Measurements from ENCODE around the gene KIRREL3. TPM values are rescaled to one million over a fixed set of nuclear protein-coding genes. Genes with fewer than 3 reads are reported as not detected.

The KIRREL3 gene
- polyA plus RNA-seq, 1 experiment = 2.3 TPM

DNA sequence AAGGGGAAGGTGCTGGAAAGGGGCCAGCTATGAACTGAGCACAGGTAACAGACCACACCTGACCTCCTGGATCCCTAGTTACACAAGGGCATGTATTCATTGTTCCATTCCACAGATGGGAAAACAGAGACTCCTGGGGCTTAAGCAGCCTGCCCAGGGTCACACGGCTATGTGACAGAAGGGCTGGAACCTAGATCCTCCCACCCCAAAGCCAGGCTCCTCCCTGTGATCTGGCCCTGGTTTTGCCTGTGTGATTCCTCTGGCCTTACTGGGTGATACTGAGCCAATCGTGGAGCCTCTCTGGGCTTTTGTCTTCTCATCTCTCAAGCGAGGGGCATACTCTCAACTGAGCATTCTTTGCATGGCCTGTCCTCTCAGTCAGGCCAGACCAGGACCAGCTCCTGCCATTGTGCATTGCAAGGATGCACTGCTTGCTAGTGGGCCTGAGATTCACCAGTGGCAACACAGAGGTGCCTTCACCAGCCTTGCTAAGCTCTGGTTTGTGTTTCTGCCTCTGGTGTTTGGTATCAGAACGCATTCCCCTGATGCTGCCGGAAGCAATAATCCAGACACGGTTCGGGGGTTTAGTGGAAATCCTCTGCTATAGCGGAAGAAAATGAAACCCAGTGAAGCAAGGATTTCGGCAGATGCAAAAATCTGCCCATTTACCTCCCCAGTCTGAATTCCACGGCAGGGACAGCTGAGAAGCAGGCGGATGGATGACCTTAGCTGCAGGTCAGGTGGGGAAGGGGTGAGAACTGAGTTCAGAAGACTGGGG lies 418.5 kb downstream of the KIRREL3 start:
- Histone ChIP-seq H3K27me3 (ENCODE audit: control insufficient read depth, insufficient read depth, low read length) (peaks cover 2% of the 10 kb centered on the region), H3K4me3 (ENCODE audit: low read depth, low read length) (no peak overlapping the region), H3K9me3 (ENCODE audit: control insufficient read depth, insufficient read depth, low read length) (no peaks in the 10 kb centered on the region; the same call in 1 of the 2 replicates), H3K27ac (ENCODE audit: low read depth, low read length) (no peak overlapping the region)
- ChIA-PET POLR2A (no interaction called here), CTCF (no interaction called here)
- no peak for DNase-seq (ENCODE audit: low read depth, low spot score)
- TF ChIP-seq, protein P1, sequence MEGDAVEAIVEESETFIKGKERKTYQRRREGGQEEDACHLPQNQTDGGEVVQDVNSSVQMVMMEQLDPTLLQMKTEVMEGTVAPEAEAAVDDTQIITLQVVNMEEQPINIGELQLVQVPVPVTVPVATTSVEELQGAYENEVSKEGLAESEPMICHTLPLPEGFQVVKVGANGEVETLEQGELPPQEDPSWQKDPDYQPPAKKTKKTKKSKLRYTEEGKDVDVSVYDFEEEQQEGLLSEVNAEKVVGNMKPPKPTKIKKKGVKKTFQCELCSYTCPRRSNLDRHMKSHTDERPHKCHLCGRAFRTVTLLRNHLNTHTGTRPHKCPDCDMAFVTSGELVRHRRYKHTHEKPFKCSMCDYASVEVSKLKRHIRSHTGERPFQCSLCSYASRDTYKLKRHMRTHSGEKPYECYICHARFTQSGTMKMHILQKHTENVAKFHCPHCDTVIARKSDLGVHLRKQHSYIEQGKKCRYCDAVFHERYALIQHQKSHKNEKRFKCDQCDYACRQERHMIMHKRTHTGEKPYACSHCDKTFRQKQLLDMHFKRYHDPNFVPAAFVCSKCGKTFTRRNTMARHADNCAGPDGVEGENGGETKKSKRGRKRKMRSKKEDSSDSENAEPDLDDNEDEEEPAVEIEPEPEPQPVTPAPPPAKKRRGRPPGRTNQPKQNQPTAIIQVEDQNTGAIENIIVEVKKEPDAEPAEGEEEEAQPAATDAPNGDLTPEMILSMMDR (IDR thresholded peaks at IDR 0.05; ENCODE audit: low read depth, low read length) = no peak

DNA sequence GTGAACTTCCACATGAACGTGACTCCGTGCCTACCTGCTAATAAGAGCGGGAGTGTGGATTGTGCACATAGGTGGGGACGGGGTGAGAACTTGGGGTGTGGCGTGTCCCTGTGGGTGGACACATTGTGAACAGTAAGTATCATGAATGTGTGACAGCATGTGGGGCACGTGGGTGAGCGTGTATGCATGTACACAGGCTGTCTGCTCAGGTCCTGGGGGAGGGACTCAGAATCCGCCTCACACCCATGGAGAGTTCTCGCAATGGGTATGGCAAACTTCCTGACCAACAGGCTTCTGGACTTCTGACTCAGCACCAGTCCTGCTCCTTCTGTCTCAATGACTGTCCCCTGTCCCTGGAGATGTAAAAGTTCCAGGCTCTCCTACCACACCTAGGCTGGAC lies 422.1 kb downstream of the KIRREL3 start:
- Histone ChIP-seq H3K27me3 (ENCODE audit: control insufficient read depth, insufficient read depth, low read length) (peaks cover 2% of the 10 kb centered on the region), H3K27ac (ENCODE audit: low read depth, low read length) (no peak overlapping the region), H3K9me3 (ENCODE audit: control insufficient read depth, insufficient read depth, low read length) (no peaks in the 10 kb centered on the region), H3K4me3 (ENCODE audit: low read depth, low read length) (no peak overlapping the region)
- DNase-seq (ENCODE audit: low read depth, low spot score) = no peak
- TF ChIP-seq, protein P1 (IDR thresholded peaks at IDR 0.05; ENCODE audit: low read depth, low read length) = no peak
- ChIA-PET POLR2A (no interaction called here), CTCF (interaction anchor here (0.6 to 1.0 kb wide), 3 partner anchors 8 to 99 kb away, joined by 3 to 4 read pairs (median 3); no protein-coding TSS in a partner anchor)

DNA sequence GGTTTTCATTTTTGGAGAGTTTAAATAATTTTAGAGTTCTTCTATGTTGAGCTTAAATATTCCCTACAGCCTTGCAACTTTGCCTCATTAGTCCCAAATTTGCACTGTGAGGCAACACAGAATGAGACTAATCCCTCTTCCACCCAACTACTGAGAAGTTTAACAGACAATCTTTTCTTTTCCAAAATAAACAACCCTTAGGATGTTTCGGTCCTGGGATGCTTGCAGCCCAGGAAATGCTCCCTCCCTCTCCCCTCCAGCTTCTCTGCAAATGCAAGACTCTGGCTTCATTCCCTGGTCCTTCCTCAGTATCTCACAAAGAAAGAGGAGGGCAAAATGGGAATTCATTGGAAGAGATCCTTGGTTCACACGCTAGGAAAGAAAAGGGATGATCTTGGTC lies 422.5 kb downstream of the KIRREL3 start:
- TF ChIP-seq, protein P1 (IDR thresholded peaks at IDR 0.05; ENCODE audit: low read depth, low read length) = no peak
- ChIA-PET CTCF (interaction anchor here (0.6 to 1.0 kb wide), 3 partner anchors 8 to 98 kb away, joined by 3 to 4 read pairs (median 3); no protein-coding TSS in a partner anchor), POLR2A (no interaction called here)
- Histone ChIP-seq H3K4me3 (ENCODE audit: low read depth, low read length) (no peak overlapping the region), H3K27ac (ENCODE audit: low read depth, low read length) (no peak overlapping the region), H3K9me3 (ENCODE audit: control insufficient read depth, insufficient read depth, low read length) (no peaks in the 10 kb centered on the region), H3K27me3 (ENCODE audit: control insufficient read depth, insufficient read depth, low read length) (peaks cover 2% of the 10 kb centered on the region)
- DNase-seq (ENCODE audit: low read depth, low spot score) = no peak

DNA sequence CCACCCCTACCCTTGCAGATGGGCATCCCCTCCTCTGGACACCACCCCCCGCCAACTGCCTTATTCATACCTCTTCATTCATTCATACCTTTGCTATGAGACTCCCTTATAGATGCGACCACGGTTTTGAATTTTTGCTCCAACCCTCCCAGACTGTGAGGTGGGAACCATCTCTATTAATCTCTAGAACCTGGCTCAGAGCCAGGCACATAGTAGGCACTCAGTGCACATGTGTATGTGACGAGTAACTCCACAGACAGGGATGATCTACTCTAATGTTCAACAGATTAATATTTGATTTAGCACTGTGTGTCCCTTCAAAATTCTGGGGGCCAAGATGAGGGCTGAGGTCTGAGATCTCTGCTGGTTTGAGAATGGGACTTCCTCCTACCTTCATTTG lies 424.7 kb downstream of the KIRREL3 start:
- peaks cover 2% of the 10 kb centered on the region for H3K27me3 ChIP-seq (ENCODE audit: control insufficient read depth, insufficient read depth, low read length)
- TF ChIP-seq, protein P1 (IDR thresholded peaks at IDR 0.05; ENCODE audit: low read depth, low read length) = no peak
- no peaks in the 10 kb centered on the region for H3K9me3 ChIP-seq (ENCODE audit: control insufficient read depth, insufficient read depth, low read length)
- DNase-seq (ENCODE audit: low read depth, low spot score) = no peak
- POLR2A ChIA-PET = no interaction called here
- CTCF ChIA-PET = no interaction called here
- no peak overlapping the region for H3K27ac ChIP-seq (ENCODE audit: low read depth, low read length)
- H3K4me3 ChIP-seq (ENCODE audit: low read depth, low read length) = no peak overlapping the region

DNA sequence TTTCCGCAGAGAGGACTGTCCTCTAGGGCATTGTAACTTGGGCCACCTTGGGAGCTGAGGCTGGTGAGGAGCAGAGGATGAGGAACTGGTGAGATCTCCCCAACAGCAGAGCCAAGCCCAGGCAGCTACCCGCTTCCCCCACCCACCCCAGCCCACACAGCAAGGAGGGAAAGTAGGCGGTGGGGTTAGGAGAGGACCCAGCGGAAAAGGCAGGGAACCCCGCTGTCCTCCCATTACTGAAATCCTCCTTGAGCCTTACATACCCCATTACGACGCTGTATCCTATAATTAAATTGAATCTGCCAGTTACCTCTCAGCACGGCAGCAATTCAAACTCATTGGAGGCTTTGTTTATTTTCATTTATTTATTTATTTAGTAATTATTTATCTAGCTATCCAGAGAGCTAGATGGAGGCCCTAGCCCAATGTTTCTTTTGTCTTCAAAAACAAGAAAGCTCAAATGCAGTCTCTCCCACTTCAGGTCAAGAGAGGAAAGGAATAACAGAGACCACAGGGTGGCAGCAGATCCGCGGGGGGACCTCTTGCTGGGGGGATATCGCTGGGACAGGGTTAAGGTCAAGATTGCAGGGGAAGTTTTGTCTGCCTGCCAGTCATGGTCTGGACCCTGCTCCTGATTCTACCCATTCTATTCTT lies 427.1 kb downstream of the KIRREL3 start:
- Histone ChIP-seq H3K4me3 (ENCODE audit: low read depth, low read length) (no peak overlapping the region), H3K27ac (ENCODE audit: low read depth, low read length) (no peak overlapping the region), H3K9me3 (ENCODE audit: control insufficient read depth, insufficient read depth, low read length) (no peaks in the 10 kb centered on the region), H3K27me3 (ENCODE audit: control insufficient read depth, insufficient read depth, low read length) (peaks cover 2% of the 10 kb centered on the region)
- ChIA-PET POLR2A (no interaction called here), CTCF (interaction anchor here (0.9 to 1.6 kb wide), 6 partner anchors 12 to 418 kb away, joined by 3 to 15 read pairs (median 4); no protein-coding TSS in a partner anchor)
- TF ChIP-seq, protein P1 (IDR thresholded peaks at IDR 0.05; ENCODE audit: low read depth, low read length) = peak; percentile 41
- no peak for DNase-seq (ENCODE audit: low read depth, low spot score)
